AG04450 (cell line): ENCODE measurements around the gene OGFRL1. TPM values are rescaled to one million over a fixed set of nuclear protein-coding genes. Genes with fewer than 3 reads are reported as not detected.

Experiments used
- CTCF ChIA-PET: fragments of 300-600, 350-600 bp; formaldehyde crosslinking; extraction: SDS; loops from one replicate; lab custom pipeline; 2022; ENCODE audit warnings: antibody characterized with exemption, inconsistent platforms; lab: Charles Lee
- POLR2A ChIA-PET: fragments of 350-600 bp; formaldehyde crosslinking; extraction: SDS; loops from one replicate; lab custom pipeline; 2021; ENCODE audit warnings: antibody characterized with exemption, inconsistent platforms; lab: Yijun Ruan, JAX
- DNase-seq: peaks from one replicate; pipeline ENCODE4 v3.0.0-alpha.2; 2011; ENCODE audit warnings: low read depth, low spot score
- H3K27ac ChIP-seq: one replicate; pipeline ENCODE4 v1.5.1; 2012; ENCODE audit warnings: low read depth, low read length, control low read depth
- H3K27me3 ChIP-seq: one replicate; pipeline ENCODE4 v1.6.0; 2012; ENCODE audit warnings: low read length; ENCODE audit not compliant: control insufficient read depth, insufficient read depth
- H3K4me3 ChIP-seq: 2 replicates; pipeline ENCODE4 v1.5.1; 2011; ENCODE audit warnings: mild to moderate bottlenecking, low read depth, low read length, control low read depth
- H3K9me3 ChIP-seq: 2 replicates; pipeline ENCODE4 v1.5.1; 2012; ENCODE audit warnings: low read length; ENCODE audit not compliant: control insufficient read depth, insufficient read depth
- polyA minus RNA-seq: library from RNA; depleted of rRNA, polyadenylated mRNA; stranded (reverse); fragments of >200 nt; gene quantifications from 2 replicates; pipeline ENCODE4 v1.2.3, GENCODE V29; 2011; rRNA and poly(A)+ RNA removed
- polyA plus RNA-seq: library from polyadenylated mRNA; depleted of rRNA; stranded (reverse); fragments of >200 nt; gene quantifications from 2 replicates; pipeline ENCODE4 v1.2.3, GENCODE V29; 2011; rRNA removed
- TF ChIP-seq, protein P1 (sequence below): IDR thresholded peaks from 2 replicates; pipeline ENCODE4 v1.5.1; 2011; ENCODE audit warnings: low read depth, low read length, control low read depth, inconsistent platforms

Gene OGFRL1
- polyA plus RNA-seq (12.8 and 16.6 TPM in 2 replicates), polyA minus RNA-seq (8.9 and 14.3 TPM in 2 replicates)

- H3K27ac ChIP-seq, result no peak within 1 kb of the TSS
- H3K27me3 ChIP-seq, result no peaks in the 10 kb centered on the region
- POLR2A ChIA-PET, result interaction anchor here (0.6 to 1.7 kb wide), 5 partner anchors 25 to 100 kb away, joined by 3 to 8 read pairs (median 4); no protein-coding TSS in a partner anchor
- DNase-seq, result no peak
- TF ChIP-seq, protein P1, sequence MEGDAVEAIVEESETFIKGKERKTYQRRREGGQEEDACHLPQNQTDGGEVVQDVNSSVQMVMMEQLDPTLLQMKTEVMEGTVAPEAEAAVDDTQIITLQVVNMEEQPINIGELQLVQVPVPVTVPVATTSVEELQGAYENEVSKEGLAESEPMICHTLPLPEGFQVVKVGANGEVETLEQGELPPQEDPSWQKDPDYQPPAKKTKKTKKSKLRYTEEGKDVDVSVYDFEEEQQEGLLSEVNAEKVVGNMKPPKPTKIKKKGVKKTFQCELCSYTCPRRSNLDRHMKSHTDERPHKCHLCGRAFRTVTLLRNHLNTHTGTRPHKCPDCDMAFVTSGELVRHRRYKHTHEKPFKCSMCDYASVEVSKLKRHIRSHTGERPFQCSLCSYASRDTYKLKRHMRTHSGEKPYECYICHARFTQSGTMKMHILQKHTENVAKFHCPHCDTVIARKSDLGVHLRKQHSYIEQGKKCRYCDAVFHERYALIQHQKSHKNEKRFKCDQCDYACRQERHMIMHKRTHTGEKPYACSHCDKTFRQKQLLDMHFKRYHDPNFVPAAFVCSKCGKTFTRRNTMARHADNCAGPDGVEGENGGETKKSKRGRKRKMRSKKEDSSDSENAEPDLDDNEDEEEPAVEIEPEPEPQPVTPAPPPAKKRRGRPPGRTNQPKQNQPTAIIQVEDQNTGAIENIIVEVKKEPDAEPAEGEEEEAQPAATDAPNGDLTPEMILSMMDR, result no peak
- H3K4me3 ChIP-seq, result peak within 1 kb of the TSS; percentile 73
- CTCF ChIA-PET, result interaction anchor here (0.5 to 3.2 kb wide), 11 partner anchors 8 to 98 kb away, joined by 3 to 30 read pairs (median 4); no protein-coding TSS in a partner anchor
- no peaks in the 10 kb centered on the region for H3K9me3 ChIP-seq
These were observed at the start of gene OGFRL1 for GRCh38 chr6:71288228-71289038. TSS of gene OGFRL1 (plus strand) at chr6:71288811. CDS start at chr6:71288937, 126 bp downstream.

GRCh38 chr6:71239694-71240093 lies 48.9 kb upstream of the OGFRL1 start:
- Histone ChIP-seq H3K4me3 (no peak overlapping the region), H3K9me3 (no peaks in the 10 kb centered on the region), H3K27ac (no peak overlapping the region), H3K27me3 (no peaks in the 10 kb centered on the region)
- TF ChIP-seq, protein P1, result no peak
- ChIA-PET CTCF (no interaction called here), POLR2A (no interaction called here)
- no peak for DNase-seq

- no peak overlapping the region for H3K27ac ChIP-seq
- CTCF ChIA-PET, result no interaction called here
- TF ChIP-seq, protein P1, result no peak
- peaks cover 9% of the 10 kb centered on the region; the same call in 1 of the 2 replicates for H3K9me3 ChIP-seq
- POLR2A ChIA-PET, result no interaction called here
- H3K4me3 ChIP-seq, result no peak overlapping the region
- no peaks in the 10 kb centered on the region for H3K27me3 ChIP-seq
- DNase-seq, result no peak
These were observed 43.2 kb upstream of the OGFRL1 start for GRCh38 chr6:71245265-71246049.

DNA sequence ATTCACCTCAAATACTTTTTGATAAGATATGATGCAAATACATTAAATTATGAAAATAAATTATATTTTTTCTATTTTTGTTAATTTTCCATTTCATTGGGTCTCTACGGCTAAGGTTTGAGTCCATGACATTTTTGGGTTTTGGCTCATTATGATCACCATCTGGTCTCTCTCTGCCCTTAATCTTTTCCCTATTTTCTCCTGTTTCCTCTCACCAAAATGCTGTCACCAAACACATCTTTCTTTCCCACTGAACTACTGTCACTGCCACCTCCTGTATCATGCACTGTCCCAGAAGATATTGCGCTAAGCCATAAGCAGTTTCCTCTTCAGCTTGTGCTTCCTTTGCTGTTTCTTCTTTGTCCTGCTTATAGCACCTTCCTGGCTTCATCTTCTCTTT lies 42.0 kb upstream of the OGFRL1 start:
- no peak overlapping the region for H3K27ac ChIP-seq
- TF ChIP-seq, protein P1, result no peak
- no peak overlapping the region for H3K4me3 ChIP-seq
- H3K9me3 ChIP-seq, result peaks cover 9% of the 10 kb centered on the region; the same call in 1 of the 2 replicates
- POLR2A ChIA-PET, result no interaction called here
- DNase-seq, result no peak
- CTCF ChIA-PET, result no interaction called here
- no peaks in the 10 kb centered on the region for H3K27me3 ChIP-seq
